Measurements from ENCODE around the gene MADD. TPM values are rescaled to one million over a fixed set of nuclear protein-coding genes. Genes with fewer than 3 reads are reported as not detected.

The MADD gene
- total RNA-seq, 1 experiment from 2014 or later, result 41.0 TPM

- H3K4me1 ChIP-seq (ENCODE audit: insufficient read depth, low read length), result peaks cover under 1% of the 10 kb centered on the region; the same call in 1 of the 2 replicates
- H2BK120ac ChIP-seq (ENCODE audit: low read depth, low read length, poor library complexity, severe bottlenecking), result no peak overlapping the region
- no peaks in the 10 kb centered on the region for H3K79me2 ChIP-seq (ENCODE audit: insufficient read depth, low read length)
- H3K56ac ChIP-seq (ENCODE audit: insufficient read length, low read depth, low read length), result no peak overlapping the region
- H3K79me1 ChIP-seq (ENCODE audit: insufficient read depth, low read depth, low read length, poor library complexity, severe bottlenecking), result no peaks in the 10 kb centered on the region
- no peak overlapping the region for H3K27ac ChIP-seq (ENCODE audit: insufficient read length, low read depth, low read length)
- H3K9me3 ChIP-seq (ENCODE audit: control insufficient read depth, low read depth, low read length), result no peaks in the 10 kb centered on the region
- H3K4me2 ChIP-seq (ENCODE audit: insufficient read depth, insufficient read length, low read length), result no peak overlapping the region
- Mint-ChIP-seq H3K9me3 (no peaks in the 10 kb centered on the region; a peak in 1 of 5 replicates), H3K27me3 (ENCODE audit: low read depth) (no peaks in the 10 kb centered on the region), H3K4me3 (no peak overlapping the region), H3K4me1 (peaks cover under 1 to 1% of the 10 kb centered on the region in 2 experiments; a peak in 3 of 4 replicates), H3K27ac (peak overlapping the region in 1 of 3 experiments; percentile 13; a peak in 1 of 7 replicates), H3K36me3 (ENCODE audit: insufficient read depth in 1 of 3, low read depth in 3 of 3) (peaks cover 6 to 89% (median 79%) of the 10 kb centered on the region in 3 experiments; a peak in 6 of 7 replicates)
- H3K9ac ChIP-seq (ENCODE audit: extremely low read depth, insufficient read length, low read length), result no peak overlapping the region
- H2BK12ac ChIP-seq (ENCODE audit: insufficient read length, low read depth, low read length), result no peak overlapping the region
- H2AK5ac ChIP-seq (ENCODE audit: insufficient read length, low read length), result no peak overlapping the region
- no peak overlapping the region for H2BK15ac ChIP-seq (ENCODE audit: low read depth, low read length)
- no peak for TF ChIP-seq CTCF (conservative IDR thresholded peaks at IDR 0.05)
- no peak overlapping the region for H3K14ac ChIP-seq (ENCODE audit: insufficient read depth, low read length)
- H3K18ac ChIP-seq (ENCODE audit: insufficient read length, low read depth, low read length), result no peak overlapping the region
- no peak overlapping the region for H3T11ph ChIP-seq (ENCODE audit: low read length)
- no CpG with 5 or more reads among the region's 21 CpGs for WGBS (ENCODE audit: extremely low coverage, insufficient read length, low lambda C conversion rate)
- no peak overlapping the region for H2AFZ ChIP-seq (ENCODE audit: low read length)
- DNase-seq, result no peak
- H4K8ac ChIP-seq (replicated peaks; ENCODE audit: insufficient read length, low read depth, low read length), result no peak overlapping the region
- no peak overlapping the region for H3K4ac ChIP-seq (ENCODE audit: low read depth, low read length)
- no peak overlapping the region for H2BK5ac ChIP-seq (ENCODE audit: insufficient read length, low read length)
- no peak overlapping the region for H2BK20ac ChIP-seq (ENCODE audit: low read depth, low read length, poor library complexity, severe bottlenecking)
- H3K23ac ChIP-seq (ENCODE audit: insufficient read length, low read depth, low read length), result no peak overlapping the region
- H3K23me2 ChIP-seq (ENCODE audit: insufficient read length, low read depth, low read length, poor library complexity, severe bottlenecking), result no peaks in the 10 kb centered on the region
- no peaks in the 10 kb centered on the region for H4K20me1 ChIP-seq (ENCODE audit: control insufficient read depth, insufficient read depth, insufficient read length)
- no peak overlapping the region for H4K91ac ChIP-seq (ENCODE audit: insufficient read length, low read depth, low read length)
- H3K27me3 ChIP-seq (ENCODE audit: insufficient read depth, low read length), result no peaks in the 10 kb centered on the region
- H4K5ac ChIP-seq (ENCODE audit: insufficient read length, low read depth, low read length), result no peak overlapping the region
Observed at GRCh38 chr11:47242596-47243192, 27.2 kb upstream of the MADD start.
